HL-60 (cell line): ENCODE results near the gene ERBIN.
"Not testable (repeated sequence)": the region's sequence is repeated elsewhere in the genome, so short reads cannot be mapped to it uniquely, and the experiment has no call there.

Experiments
- DNase-seq, 2 experiments: peaks; one replicate each; pipeline ENCODE4 v3.0.0-alpha.2; 2010 to 2020; ENCODE audit warnings: low read depth in 1 of 2, low spot score in 1 of 2
- H3K27ac ChIP-seq: fragments of 250-450 bp; sonication (Bioruptor Pico); replicated peaks from 2 replicates; pipeline ENCODE4 v1.5.1; 2020; ENCODE audit warnings: mild to moderate bottlenecking, moderate library complexity
- H3K27me3 ChIP-seq: fragments of 250-450 bp; sonication (Bioruptor Pico); 2 replicates; pipeline ENCODE4 v1.5.1; 2021; ENCODE audit warnings: mild to moderate bottlenecking, moderate library complexity; ENCODE audit not compliant: insufficient read depth, poor library complexity, severe bottlenecking
- H3K4me3 ChIP-seq: replicated peaks from 2 replicates; pipeline ENCODE4 v1.5.1; 2011; ENCODE audit warnings: mild to moderate bottlenecking, control low read depth, low read length; ENCODE audit not compliant: insufficient read depth
- GABPA ChIP-seq: IDR thresholded peaks from 2 replicates; pipeline ENCODE4 v1.6.1; 2012; ENCODE audit warnings: low read depth
- POLR2AphosphoS5 ChIP-seq: IDR thresholded peaks from 2 replicates; pipeline ENCODE4 v1.6.1; 2012; ENCODE audit warnings: low read depth
- REST ChIP-seq: IDR thresholded peaks from 2 replicates; pipeline ENCODE4 v1.6.1; 2012; ENCODE audit warnings: low read depth; ENCODE audit not compliant: insufficient replicate concordance
- SPI1 ChIP-seq: IDR thresholded peaks from 2 replicates; pipeline ENCODE4 v1.6.1; 2012; ENCODE audit warnings: low read depth, mild to moderate bottlenecking, borderline replicate concordance
- TF ChIP-seq, protein P1 (sequence below): IDR thresholded peaks from one replicate; pipeline ENCODE4 v1.5.1; 2011; ENCODE audit warnings: low read length, control low read depth, inconsistent platforms; ENCODE audit not compliant: insufficient read depth

ERBIN gene

GRCh38 chr5:66041627-66042026, 115.3 kb downstream of the ERBIN start:
- Histone ChIP-seq H3K4me3 (no peak overlapping the region), H3K27ac (no peak overlapping the region), H3K27me3 (no peaks in the 10 kb centered on the region)
- TF ChIP-seq GABPA (no peak), SPI1 (no peak), REST (no peak), POLR2AphosphoS5 (no peak)
- TF ChIP-seq, protein P1, sequence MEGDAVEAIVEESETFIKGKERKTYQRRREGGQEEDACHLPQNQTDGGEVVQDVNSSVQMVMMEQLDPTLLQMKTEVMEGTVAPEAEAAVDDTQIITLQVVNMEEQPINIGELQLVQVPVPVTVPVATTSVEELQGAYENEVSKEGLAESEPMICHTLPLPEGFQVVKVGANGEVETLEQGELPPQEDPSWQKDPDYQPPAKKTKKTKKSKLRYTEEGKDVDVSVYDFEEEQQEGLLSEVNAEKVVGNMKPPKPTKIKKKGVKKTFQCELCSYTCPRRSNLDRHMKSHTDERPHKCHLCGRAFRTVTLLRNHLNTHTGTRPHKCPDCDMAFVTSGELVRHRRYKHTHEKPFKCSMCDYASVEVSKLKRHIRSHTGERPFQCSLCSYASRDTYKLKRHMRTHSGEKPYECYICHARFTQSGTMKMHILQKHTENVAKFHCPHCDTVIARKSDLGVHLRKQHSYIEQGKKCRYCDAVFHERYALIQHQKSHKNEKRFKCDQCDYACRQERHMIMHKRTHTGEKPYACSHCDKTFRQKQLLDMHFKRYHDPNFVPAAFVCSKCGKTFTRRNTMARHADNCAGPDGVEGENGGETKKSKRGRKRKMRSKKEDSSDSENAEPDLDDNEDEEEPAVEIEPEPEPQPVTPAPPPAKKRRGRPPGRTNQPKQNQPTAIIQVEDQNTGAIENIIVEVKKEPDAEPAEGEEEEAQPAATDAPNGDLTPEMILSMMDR: no peak
- DNase-seq: no peak

- no peak overlapping the region for H3K27ac ChIP-seq
- no peak overlapping the region for H3K4me3 ChIP-seq
- TF ChIP-seq GABPA (no peak), SPI1 (no peak), REST (no peak), POLR2AphosphoS5 (no peak)
- TF ChIP-seq, protein P1: no peak
- no peak for DNase-seq
- no peaks in the 10 kb centered on the region for H3K27me3 ChIP-seq
Measured at GRCh38 chr5:66057239-66057638, 130.9 kb downstream of the ERBIN start.

- H3K4me3 ChIP-seq, DNase-seq, H3K27ac ChIP-seq, H3K27me3 ChIP-seq: not testable (repeated sequence)
Measured at GRCh38 chr5:66061320-66061719, 134.9 kb downstream of the ERBIN start.

GRCh38 chr5:66063061-66063460, 136.7 kb downstream of the ERBIN start:
- not testable (repeated sequence) for H3K4me3 ChIP-seq, H3K27ac ChIP-seq, H3K27me3 ChIP-seq, DNase-seq

DNA sequence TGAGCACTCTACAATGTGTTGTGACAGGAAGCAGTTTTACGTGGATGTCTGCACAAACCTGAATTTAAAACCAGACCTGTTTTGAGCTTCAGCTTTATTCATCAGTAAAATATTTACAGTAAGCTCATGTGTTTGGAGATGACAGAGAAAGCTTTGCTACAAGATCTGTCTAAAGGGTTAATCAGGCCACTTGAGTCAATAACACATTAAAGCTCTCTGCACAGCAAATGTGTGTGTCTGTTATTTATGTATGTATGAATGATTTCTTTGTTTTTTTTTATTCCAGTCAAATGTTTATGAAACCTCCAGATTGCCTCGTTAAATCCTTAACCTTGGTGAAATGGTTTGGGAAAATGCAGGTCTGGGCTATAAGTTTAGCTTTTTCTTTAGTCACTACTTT, 140.5 kb downstream of the ERBIN start:
- no peak overlapping the region for H3K4me3 ChIP-seq
- H3K27me3 ChIP-seq: no peaks in the 10 kb centered on the region
- no peak for DNase-seq
- H3K27ac ChIP-seq: no peak overlapping the region
- TF ChIP-seq SPI1 (no peak), POLR2AphosphoS5 (no peak), REST (no peak), GABPA (no peak)
- TF ChIP-seq, protein P1: no peak
